Coronary artery (tissue), 2 donors: ENCODE data around the gene CROCC2.

Source experiments
- DNase-seq: peaks from one replicate; pipeline ENCODE4 v3.0.0-alpha.2; 2017; ENCODE audit warnings: low spot score
- H3K27ac ChIP-seq, 2 donors: fragments of 200-600 bp; sonication (generic); one replicate each; pipeline ENCODE4 v1.5.1; 2016 to 2019
- H3K4me3 ChIP-seq: fragments of 200-600 bp; sonication (generic); 2 replicates; pipeline ENCODE4 v1.5.1; 2016; ENCODE audit warnings: mild to moderate bottlenecking, moderate library complexity
- TF ChIP-seq, protein P1 (sequence below): fragments of 200-600 bp; sonication (generic); IDR thresholded peaks from one replicate; pipeline ENCODE4 v1.5.1; 2019; ENCODE audit warnings: antibody characterized with exemption

The CROCC2 gene

GRCh38 chr2:240888890-240889573 is 17.1 kb upstream of the CROCC2 start:
- no peak overlapping the region for H3K4me3 ChIP-seq
- DNase-seq = no peak
- TF ChIP-seq, protein P1, sequence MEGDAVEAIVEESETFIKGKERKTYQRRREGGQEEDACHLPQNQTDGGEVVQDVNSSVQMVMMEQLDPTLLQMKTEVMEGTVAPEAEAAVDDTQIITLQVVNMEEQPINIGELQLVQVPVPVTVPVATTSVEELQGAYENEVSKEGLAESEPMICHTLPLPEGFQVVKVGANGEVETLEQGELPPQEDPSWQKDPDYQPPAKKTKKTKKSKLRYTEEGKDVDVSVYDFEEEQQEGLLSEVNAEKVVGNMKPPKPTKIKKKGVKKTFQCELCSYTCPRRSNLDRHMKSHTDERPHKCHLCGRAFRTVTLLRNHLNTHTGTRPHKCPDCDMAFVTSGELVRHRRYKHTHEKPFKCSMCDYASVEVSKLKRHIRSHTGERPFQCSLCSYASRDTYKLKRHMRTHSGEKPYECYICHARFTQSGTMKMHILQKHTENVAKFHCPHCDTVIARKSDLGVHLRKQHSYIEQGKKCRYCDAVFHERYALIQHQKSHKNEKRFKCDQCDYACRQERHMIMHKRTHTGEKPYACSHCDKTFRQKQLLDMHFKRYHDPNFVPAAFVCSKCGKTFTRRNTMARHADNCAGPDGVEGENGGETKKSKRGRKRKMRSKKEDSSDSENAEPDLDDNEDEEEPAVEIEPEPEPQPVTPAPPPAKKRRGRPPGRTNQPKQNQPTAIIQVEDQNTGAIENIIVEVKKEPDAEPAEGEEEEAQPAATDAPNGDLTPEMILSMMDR = no peak
- no peak overlapping the region for H3K27ac ChIP-seq

- no peak for DNase-seq
- no peak overlapping the region for H3K27ac ChIP-seq
- no peak overlapping the region for H3K4me3 ChIP-seq
- TF ChIP-seq, protein P1 = no peak
Measured at GRCh38 chr2:240889601-240890560, 16.3 kb upstream of the CROCC2 start.

DNA sequence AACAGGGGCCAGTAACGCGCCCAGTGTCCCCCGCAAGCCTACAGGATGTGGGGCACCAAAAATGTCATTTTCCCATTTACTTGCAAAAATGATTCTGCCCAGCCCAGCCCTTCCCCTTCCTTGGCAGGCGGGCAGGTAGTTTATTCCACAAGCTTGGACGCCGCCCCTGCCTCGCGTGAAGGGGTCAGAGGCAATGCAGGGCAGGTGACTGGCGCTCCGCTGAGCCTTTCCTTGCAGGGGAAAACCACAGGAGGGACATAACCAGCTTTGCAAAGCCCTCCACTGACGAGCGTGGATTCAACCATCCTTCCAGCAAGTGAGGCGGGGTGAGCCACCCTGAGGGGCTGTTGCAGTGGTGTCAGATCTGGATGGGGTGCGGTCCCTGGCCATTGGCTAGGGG is 15.4 kb upstream of the CROCC2 start:
- no peak for DNase-seq
- TF ChIP-seq, protein P1 = no peak
- H3K4me3 ChIP-seq = no peak overlapping the region
- no peak overlapping the region for H3K27ac ChIP-seq

- TF ChIP-seq, protein P1 = no peak
- Histone ChIP-seq H3K4me3 (no peak overlapping the region), H3K27ac (no peak overlapping the region)
- no peak for DNase-seq
Measured at GRCh38 chr2:240891492-240892340, 14.4 kb upstream of the CROCC2 start.

- H3K27ac ChIP-seq = no peak overlapping the region
- TF ChIP-seq, protein P1 = no peak
- H3K4me3 ChIP-seq = no peak overlapping the region
- DNase-seq = no peak
Measured at GRCh38 chr2:240892356-240892755, 13.8 kb upstream of the CROCC2 start.

DNA sequence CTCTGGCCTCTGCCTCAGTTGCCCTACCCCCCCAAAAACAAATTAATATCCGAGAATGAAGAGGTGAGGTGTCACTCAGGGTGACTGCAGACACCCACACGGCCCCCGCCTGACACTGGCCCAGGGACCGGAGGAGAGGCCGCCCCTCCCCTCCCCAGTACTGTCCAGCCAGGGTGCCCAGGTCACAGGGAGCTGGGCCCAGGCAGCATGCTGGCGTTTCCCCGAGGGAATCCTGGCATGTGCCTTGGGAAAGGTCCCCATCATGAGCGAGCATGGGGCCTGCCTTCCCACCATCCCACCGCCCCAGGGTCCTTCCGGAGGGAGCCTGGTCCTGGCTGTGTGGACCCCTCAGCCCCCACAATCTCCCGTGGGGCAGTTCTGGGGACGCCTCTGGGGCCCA is 13.2 kb upstream of the CROCC2 start:
- TF ChIP-seq, protein P1 = no peak
- no peak for DNase-seq
- Histone ChIP-seq H3K4me3 (no peak overlapping the region), H3K27ac (no peak overlapping the region)
